GM19025 (cell line): Measurements from ENCODE around the gene KCNQ1.

ENCODE experiments used
- ATAC-seq: cut with Tn5 transposase; IDR thresholded peaks from one replicate; pipeline ENCODE4 v1.9.1; 2021; ENCODE audit warnings: mild to moderate bottlenecking, low read depth, moderate library complexity; ENCODE audit not compliant: unreplicated experiment

The KCNQ1 gene

GRCh38 chr11:2690596-2691354, 246.0 kb downstream of the KCNQ1 start:
- no peak for ATAC-seq

GRCh38 chr11:2691355-2691761, 246.6 kb downstream of the KCNQ1 start:
- ATAC-seq: no peak

GRCh38 chr11:2691991-2692875, 247.4 kb downstream of the KCNQ1 start:
- ATAC-seq: no peak

GRCh38 chr11:2693271-2694261, 248.8 kb downstream of the KCNQ1 start:
- ATAC-seq: no peak

GRCh38 chr11:2694495-2694894, 249.7 kb downstream of the KCNQ1 start:
- ATAC-seq: no peak

- no peak for ATAC-seq
Measured at GRCh38 chr11:2694995-2695939, 250.5 kb downstream of the KCNQ1 start.

- no peak for ATAC-seq
Measured at GRCh38 chr11:2696455-2696854, 251.6 kb downstream of the KCNQ1 start.

- ATAC-seq: no peak
Measured at GRCh38 chr11:2697866-2698265, 253.1 kb downstream of the KCNQ1 start.

GRCh38 chr11:2698386-2699184, 253.8 kb downstream of the KCNQ1 start:
- no peak for ATAC-seq

- no peak for ATAC-seq
Measured at GRCh38 chr11:2699185-2699530, 254.3 kb downstream of the KCNQ1 start.

GRCh38 chr11:2699531-2700414, 255.0 kb downstream of the KCNQ1 start, which contains the start of gene KCNQ1OT1:
Gene KCNQ1OT1, minus strand, starts transcription at chr11:2699994.
- peak; percentile 86 for ATAC-seq

- ATAC-seq: peak; percentile 31
Measured at GRCh38 chr11:2700415-2701211, 255.8 kb downstream of the KCNQ1 start.

- ATAC-seq: no peak
Measured at GRCh38 chr11:2701230-2701629, 256.4 kb downstream of the KCNQ1 start.

- no peak for ATAC-seq
Measured at GRCh38 chr11:2701898-2702434, 257.2 kb downstream of the KCNQ1 start.

- no peak for ATAC-seq
Measured at GRCh38 chr11:2702771-2703362, 258.1 kb downstream of the KCNQ1 start.
